ENCODE measurements around the gene THEMIS.
"Not testable (repeated sequence)": the region's sequence is repeated elsewhere in the genome, so short reads cannot be mapped to it uniquely, and the experiment has no call there.

GRCh38 chr6:127926441-127926840 lies 25.6 kb upstream of the THEMIS start:
- not testable (repeated sequence) for TF ChIP-seq ZNF280D (tag by site-specific recombination; IDR thresholded peaks at IDR 0.05); ZNF174 (tag by site-specific recombination; IDR thresholded peaks at IDR 0.05); ZBTB8A (tag by site-specific recombination; IDR thresholded peaks at IDR 0.05); TRIM28 (IDR thresholded peaks at IDR 0.05; ENCODE audit: borderline replicate concordance, low read length); RBAK (tag by site-specific recombination; IDR thresholded peaks at IDR 0.05); ZNF155 (tag by site-specific recombination; IDR thresholded peaks at IDR 0.05)
- TF ChIP-seq, protein P1, sequence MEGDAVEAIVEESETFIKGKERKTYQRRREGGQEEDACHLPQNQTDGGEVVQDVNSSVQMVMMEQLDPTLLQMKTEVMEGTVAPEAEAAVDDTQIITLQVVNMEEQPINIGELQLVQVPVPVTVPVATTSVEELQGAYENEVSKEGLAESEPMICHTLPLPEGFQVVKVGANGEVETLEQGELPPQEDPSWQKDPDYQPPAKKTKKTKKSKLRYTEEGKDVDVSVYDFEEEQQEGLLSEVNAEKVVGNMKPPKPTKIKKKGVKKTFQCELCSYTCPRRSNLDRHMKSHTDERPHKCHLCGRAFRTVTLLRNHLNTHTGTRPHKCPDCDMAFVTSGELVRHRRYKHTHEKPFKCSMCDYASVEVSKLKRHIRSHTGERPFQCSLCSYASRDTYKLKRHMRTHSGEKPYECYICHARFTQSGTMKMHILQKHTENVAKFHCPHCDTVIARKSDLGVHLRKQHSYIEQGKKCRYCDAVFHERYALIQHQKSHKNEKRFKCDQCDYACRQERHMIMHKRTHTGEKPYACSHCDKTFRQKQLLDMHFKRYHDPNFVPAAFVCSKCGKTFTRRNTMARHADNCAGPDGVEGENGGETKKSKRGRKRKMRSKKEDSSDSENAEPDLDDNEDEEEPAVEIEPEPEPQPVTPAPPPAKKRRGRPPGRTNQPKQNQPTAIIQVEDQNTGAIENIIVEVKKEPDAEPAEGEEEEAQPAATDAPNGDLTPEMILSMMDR (tag by site-specific recombination; IDR thresholded peaks at IDR 0.05), result not testable (repeated sequence)
- TF ChIP-seq, protein P2, sequence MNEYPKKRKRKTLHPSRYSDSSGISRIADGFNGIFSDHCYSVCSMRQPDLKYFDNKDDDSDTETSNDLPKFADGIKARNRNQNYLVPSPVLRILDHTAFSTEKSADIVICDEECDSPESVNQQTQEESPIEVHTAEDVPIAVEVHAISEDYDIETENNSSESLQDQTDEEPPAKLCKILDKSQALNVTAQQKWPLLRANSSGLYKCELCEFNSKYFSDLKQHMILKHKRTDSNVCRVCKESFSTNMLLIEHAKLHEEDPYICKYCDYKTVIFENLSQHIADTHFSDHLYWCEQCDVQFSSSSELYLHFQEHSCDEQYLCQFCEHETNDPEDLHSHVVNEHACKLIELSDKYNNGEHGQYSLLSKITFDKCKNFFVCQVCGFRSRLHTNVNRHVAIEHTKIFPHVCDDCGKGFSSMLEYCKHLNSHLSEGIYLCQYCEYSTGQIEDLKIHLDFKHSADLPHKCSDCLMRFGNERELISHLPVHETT (tag by site-specific recombination; IDR thresholded peaks at IDR 0.05), result not testable (repeated sequence)
